H9 (cell line): ENCODE data around the gene CIT. TPM values are rescaled to one million over a fixed set of nuclear protein-coding genes. Genes with fewer than 3 reads are reported as not detected.

Experiments
- DNase-seq: peaks from one replicate; pipeline ENCODE4 v3.0.0-alpha.2; 2017
- H2AFZ ChIP-seq: one replicate; pipeline ENCODE4 v1.6.1; 2013; ENCODE audit warnings: mild to moderate bottlenecking, low read length, control low read depth, moderate library complexity
- H2AK5ac ChIP-seq: 2 replicates; pipeline ENCODE4 v1.6.1; 2013; ENCODE audit warnings: low read length, control low read depth, mixed read lengths; ENCODE audit not compliant: insufficient read length
- H2BK120ac ChIP-seq: one replicate; pipeline ENCODE4 v1.6.1; 2013; ENCODE audit warnings: low read depth, mild to moderate bottlenecking, low read length, control low read depth, inconsistent platforms; ENCODE audit not compliant: poor library complexity, severe bottlenecking
- H2BK12ac ChIP-seq: 2 replicates; pipeline ENCODE4 v1.6.1; 2013; ENCODE audit warnings: low read length, control low read depth, mixed read lengths, low read depth; ENCODE audit not compliant: insufficient read length
- H2BK15ac ChIP-seq: 2 replicates; pipeline ENCODE4 v1.6.1; 2013; ENCODE audit warnings: low read depth, low read length, control low read depth
- H2BK20ac ChIP-seq: one replicate; pipeline ENCODE4 v1.6.1; 2013; ENCODE audit warnings: low read depth, mild to moderate bottlenecking, low read length, control low read depth, inconsistent platforms; ENCODE audit not compliant: poor library complexity, severe bottlenecking
- H2BK5ac ChIP-seq: 2 replicates; pipeline ENCODE4 v1.6.1; 2013; ENCODE audit warnings: low read length, control low read depth, mixed read lengths; ENCODE audit not compliant: insufficient read length
- H3K14ac ChIP-seq: 2 replicates; pipeline ENCODE4 v1.6.1; 2013; ENCODE audit warnings: low read length, control low read depth; ENCODE audit not compliant: insufficient read depth
- H3K18ac ChIP-seq: 2 replicates; pipeline ENCODE4 v1.6.1; 2013; ENCODE audit warnings: low read depth, mild to moderate bottlenecking, mixed read lengths, low read length, control low read depth; ENCODE audit not compliant: insufficient read length
- H3K23ac ChIP-seq: 2 replicates; pipeline ENCODE4 v1.6.1; 2013; ENCODE audit warnings: low read length, control low read depth, mixed read lengths, low read depth; ENCODE audit not compliant: insufficient read length
- H3K23me2 ChIP-seq: 2 replicates; pipeline ENCODE4 v1.6.1; 2013; ENCODE audit warnings: low read depth, mild to moderate bottlenecking, mixed read lengths, low read length, control low read depth; ENCODE audit not compliant: insufficient read length, poor library complexity, severe bottlenecking
- H3K27ac ChIP-seq: 2 replicates; pipeline ENCODE4 v1.5.1; 2013; ENCODE audit warnings: low read length, control low read depth, mixed read lengths, low read depth; ENCODE audit not compliant: insufficient read length
- H3K27me3 ChIP-seq: 2 replicates; pipeline ENCODE4 v1.6.1; 2013; ENCODE audit warnings: low read length, control low read depth, inconsistent platforms; ENCODE audit not compliant: insufficient read depth
- H3K4ac ChIP-seq: 2 replicates; pipeline ENCODE4 v1.6.1; 2013; ENCODE audit warnings: low read depth, mild to moderate bottlenecking, control low read depth, inconsistent platforms, low read length, moderate library complexity
- H3K4me1 ChIP-seq: 2 replicates; pipeline ENCODE4 v1.6.1; 2013; ENCODE audit warnings: low read length, control low read depth, inconsistent platforms; ENCODE audit not compliant: insufficient read depth
- H3K4me2 ChIP-seq: 2 replicates; pipeline ENCODE4 v1.6.1; 2013; ENCODE audit warnings: low read length, control low read depth, mixed read lengths; ENCODE audit not compliant: insufficient read length, insufficient read depth
- H3K56ac ChIP-seq: 2 replicates; pipeline ENCODE4 v1.6.1; 2013; ENCODE audit warnings: low read depth, mild to moderate bottlenecking, mixed read lengths, low read length, control low read depth; ENCODE audit not compliant: insufficient read length
- H3K79me1 ChIP-seq: 2 replicates; pipeline ENCODE4 v1.6.1; 2013; ENCODE audit warnings: low read depth, mild to moderate bottlenecking, moderate library complexity, low read length, control low read depth, inconsistent platforms; ENCODE audit not compliant: insufficient read depth, poor library complexity, severe bottlenecking
- H3K79me2 ChIP-seq: 2 replicates; pipeline ENCODE4 v1.6.1; 2013; ENCODE audit warnings: low read length, control low read depth, inconsistent platforms; ENCODE audit not compliant: insufficient read depth
- H3K9ac ChIP-seq: 2 replicates; pipeline ENCODE4 v1.6.1; 2013; ENCODE audit warnings: low read length, control low read depth, mixed read lengths; ENCODE audit not compliant: insufficient read length; ENCODE audit errors: extremely low read depth
- H3K9me3 ChIP-seq: one replicate; pipeline ENCODE4 v1.6.1; 2013; ENCODE audit warnings: low read depth, low read length, inconsistent platforms; ENCODE audit not compliant: control insufficient read depth
- H3T11ph ChIP-seq: one replicate; pipeline ENCODE4 v1.6.1; 2013; ENCODE audit warnings: mild to moderate bottlenecking, low read length, control low read depth, inconsistent platforms
- H4K20me1 ChIP-seq: one replicate; pipeline ENCODE4 v1.6.1; 2013; ENCODE audit not compliant: control insufficient read depth, insufficient read length, insufficient read depth
- H4K5ac ChIP-seq: 2 replicates; pipeline ENCODE4 v1.6.1; 2013; ENCODE audit warnings: low read depth, mild to moderate bottlenecking, mixed read lengths, low read length, control low read depth; ENCODE audit not compliant: insufficient read length
- H4K8ac ChIP-seq: replicated peaks from 2 replicates; pipeline ENCODE4 v1.6.1; 2013; ENCODE audit warnings: low read length, control low read depth, mixed read lengths, low read depth; ENCODE audit not compliant: insufficient read length
- H4K91ac ChIP-seq: 2 replicates; pipeline ENCODE4 v1.6.1; 2013; ENCODE audit warnings: low read depth, mild to moderate bottlenecking, moderate library complexity, mixed read lengths, low read length, control low read depth; ENCODE audit not compliant: insufficient read length
- H3K27ac Mint-ChIP-seq, 3 experiments: 2 replicates in 2 of 3; 3 replicates in 1 of 3; pipeline ENCODE4 v1.8.0; 2020 to 2021; ENCODE audit warnings: mixed read lengths in 3 of 3, mild to moderate bottlenecking in 1 of 3, moderate library complexity in 1 of 3
- H3K27me3 Mint-ChIP-seq: 2 replicates; pipeline ENCODE4 v1.8.0; 2021; ENCODE audit warnings: low read depth, mild to moderate bottlenecking, moderate library complexity, mixed read lengths
- H3K36me3 Mint-ChIP-seq, 3 experiments: 2 replicates in 2 of 3; 3 replicates in 1 of 3; pipeline ENCODE4 v1.8.0; 2020 to 2021; ENCODE audit warnings: low read depth in 3 of 3, mixed read lengths in 3 of 3; ENCODE audit not compliant: insufficient read depth in 1 of 3
- H3K4me1 Mint-ChIP-seq, 2 experiments: 2 replicates each; pipeline ENCODE4 v1.8.0; 2020; ENCODE audit warnings: mixed read lengths in 2 of 2
- H3K4me3 Mint-ChIP-seq, 2 experiments: 2 replicates in 1 of 2; 3 replicates in 1 of 2; pipeline ENCODE4 v1.8.0; 2020 to 2021; ENCODE audit warnings: mild to moderate bottlenecking in 2 of 2, mixed read lengths in 2 of 2, moderate library complexity in 1 of 2
- H3K9me3 Mint-ChIP-seq, 2 experiments: 2 replicates in 1 of 2; 3 replicates in 1 of 2; pipeline ENCODE4 v1.8.0; 2020; ENCODE audit warnings: mild to moderate bottlenecking in 2 of 2, mixed read lengths in 2 of 2, moderate library complexity in 1 of 2
- WGBS: extraction: QIAGEN DNeasy Blood & Tissue Kit; methylation state at CpG from one replicate; pipeline ENCODE4 v1.1.7; 2013; ENCODE audit warnings: missing lambda C conversion rate, low lambda C conversion rate, mixed read lengths; ENCODE audit not compliant: insufficient read length; ENCODE audit errors: extremely low coverage; 5-methylcytosine and 5-hydroxymethylcytosine counted together
- total RNA-seq: library from RNA; stranded (reverse); gene quantifications from 2 replicates; pipeline ENCODE4 v1.2.1, GENCODE V29; 2021
- TF ChIP-seq, protein P1 (sequence below): fragments of 200-600 bp; sonication (generic); conservative IDR thresholded peaks from 3 replicates; pipeline ENCODE4 v1.8.0; 2021; ENCODE audit warnings: antibody characterized with exemption, mild to moderate bottlenecking

CIT gene
- total RNA-seq, 1 experiment from 2014 or later = 55.3 TPM

DNA sequence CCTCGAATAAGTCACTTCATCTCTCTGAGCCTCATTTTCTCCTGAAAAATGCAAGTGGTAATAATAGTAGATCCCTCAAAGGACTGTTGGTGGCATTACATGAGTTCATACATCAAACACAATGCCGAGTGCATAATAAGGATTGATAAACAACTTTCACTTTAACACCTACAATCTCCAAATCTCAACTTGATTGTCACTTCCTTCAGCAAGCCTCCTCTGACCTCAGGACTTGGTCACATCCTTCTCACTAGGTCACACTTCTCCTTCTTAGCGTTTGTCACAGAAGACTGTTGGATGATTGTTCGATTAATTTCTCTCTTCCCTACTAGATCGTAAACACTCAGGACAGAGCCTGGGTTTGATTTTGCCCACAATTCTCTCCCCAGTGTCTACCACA is 217.0 kb downstream of the CIT start:
- H2AFZ ChIP-seq = no peak overlapping the region

More for the DNA sequence above, 217.0 kb downstream of the CIT start:
- H3K27me3 ChIP-seq = no peaks in the 10 kb centered on the region
- H2BK20ac ChIP-seq = no peak overlapping the region
- H4K5ac ChIP-seq = no peak overlapping the region
- H2BK5ac ChIP-seq = no peak overlapping the region
- no peak overlapping the region for H2BK15ac ChIP-seq
- no peaks in the 10 kb centered on the region for H3K23me2 ChIP-seq
- H4K20me1 ChIP-seq = no peaks in the 10 kb centered on the region
- H3K4me1 ChIP-seq = no peaks in the 10 kb centered on the region
- no peak overlapping the region for H3K9ac ChIP-seq
- H3K79me2 ChIP-seq = no peaks in the 10 kb centered on the region
- no peak overlapping the region for H4K91ac ChIP-seq
- WGBS = no CpG with 5 or more reads among the region's 5 CpGs
- H3K9me3 ChIP-seq = no peaks in the 10 kb centered on the region
- no peak overlapping the region for H4K8ac ChIP-seq
- no peak overlapping the region for H2BK120ac ChIP-seq
- H3K79me1 ChIP-seq = no peaks in the 10 kb centered on the region
- no peak overlapping the region for H3K27ac ChIP-seq
- no peak overlapping the region for H2AK5ac ChIP-seq
- no peak overlapping the region for H3K18ac ChIP-seq
- H3K56ac ChIP-seq = no peak overlapping the region
- H3T11ph ChIP-seq = no peak overlapping the region
- Mint-ChIP-seq H3K27ac (no peak overlapping the region), H3K4me1 (no peaks in the 10 kb centered on the region), H3K27me3 (peaks cover 18% of the 10 kb centered on the region), H3K9me3 (no peaks in the 10 kb centered on the region), H3K36me3 (no peaks in the 10 kb centered on the region; a peak in 1 of 7 replicates), H3K4me3 (no peak overlapping the region)
- no peak overlapping the region for H3K14ac ChIP-seq
- no peak overlapping the region for H2BK12ac ChIP-seq
- H3K4me2 ChIP-seq = no peak overlapping the region
- no peak for DNase-seq
- TF ChIP-seq, protein P1, sequence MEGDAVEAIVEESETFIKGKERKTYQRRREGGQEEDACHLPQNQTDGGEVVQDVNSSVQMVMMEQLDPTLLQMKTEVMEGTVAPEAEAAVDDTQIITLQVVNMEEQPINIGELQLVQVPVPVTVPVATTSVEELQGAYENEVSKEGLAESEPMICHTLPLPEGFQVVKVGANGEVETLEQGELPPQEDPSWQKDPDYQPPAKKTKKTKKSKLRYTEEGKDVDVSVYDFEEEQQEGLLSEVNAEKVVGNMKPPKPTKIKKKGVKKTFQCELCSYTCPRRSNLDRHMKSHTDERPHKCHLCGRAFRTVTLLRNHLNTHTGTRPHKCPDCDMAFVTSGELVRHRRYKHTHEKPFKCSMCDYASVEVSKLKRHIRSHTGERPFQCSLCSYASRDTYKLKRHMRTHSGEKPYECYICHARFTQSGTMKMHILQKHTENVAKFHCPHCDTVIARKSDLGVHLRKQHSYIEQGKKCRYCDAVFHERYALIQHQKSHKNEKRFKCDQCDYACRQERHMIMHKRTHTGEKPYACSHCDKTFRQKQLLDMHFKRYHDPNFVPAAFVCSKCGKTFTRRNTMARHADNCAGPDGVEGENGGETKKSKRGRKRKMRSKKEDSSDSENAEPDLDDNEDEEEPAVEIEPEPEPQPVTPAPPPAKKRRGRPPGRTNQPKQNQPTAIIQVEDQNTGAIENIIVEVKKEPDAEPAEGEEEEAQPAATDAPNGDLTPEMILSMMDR = no peak
- H3K4ac ChIP-seq = no peak overlapping the region
- no peak overlapping the region for H3K23ac ChIP-seq
